MG63 (cell line): ENCODE data around the gene PTPN1. TPM values are rescaled to one million over a fixed set of nuclear protein-coding genes. Genes with fewer than 3 reads are reported as not detected.
"Not testable (repeated sequence)": the region's sequence is repeated elsewhere in the genome, so short reads cannot be mapped to it uniquely, and the experiment has no call there.

Experiments used
- DNase-seq: peaks from one replicate; pipeline ENCODE4 v3.0.0-alpha.2; 2020
- H3K27me3 ChIP-seq: fragments of 250-450 bp; sonication (Bioruptor Pico); 2 replicates; pipeline ENCODE4 v1.5.1; 2020; ENCODE audit warnings: mild to moderate bottlenecking, moderate library complexity
- H3K36me3 ChIP-seq: fragments of 250-450 bp; sonication (Bioruptor Pico); 2 replicates; pipeline ENCODE4 v1.5.1; 2020; ENCODE audit warnings: mild to moderate bottlenecking, moderate library complexity
- H3K4me3 ChIP-seq: fragments of 250-450 bp; sonication (Bioruptor Pico); 2 replicates; pipeline ENCODE4 v1.5.1; 2020; ENCODE audit warnings: mild to moderate bottlenecking, moderate library complexity
- H3K9me3 ChIP-seq: fragments of 250-450 bp; sonication (Bioruptor Pico); 2 replicates; pipeline ENCODE4 v1.5.1; 2020; ENCODE audit warnings: mild to moderate bottlenecking, moderate library complexity
- total RNA-seq: library from RNA; depleted of rRNA; stranded (reverse); fragments of >200 nt; shearing (Covaris generic); gene quantifications from 2 replicates; pipeline ENCODE4 v1.2.3, GENCODE V29; 2014; ENCODE audit warnings: low replicate concordance

PTPN1 gene
- total RNA-seq, 1 experiment from 2014 or later, result 37.1 TPM

- Histone ChIP-seq H3K9me3 (no peaks in the 10 kb centered on the region), H3K27me3 (no peaks in the 10 kb centered on the region), H3K36me3 (no peaks in the 10 kb centered on the region), H3K4me3 (no peak overlapping the region)
- no peak for DNase-seq
These were observed 87.3 kb downstream of the PTPN1 start for GRCh38 chr20:50597406-50597969.

GRCh38 chr20:50598074-50598473, 87.9 kb downstream of the PTPN1 start:
- DNase-seq, result no peak
- H3K4me3 ChIP-seq, result no peak overlapping the region
- no peaks in the 10 kb centered on the region for H3K9me3 ChIP-seq
- H3K36me3 ChIP-seq, result no peaks in the 10 kb centered on the region
- H3K27me3 ChIP-seq, result no peaks in the 10 kb centered on the region

- not testable (repeated sequence) for H3K4me3 ChIP-seq, DNase-seq, H3K9me3 ChIP-seq, H3K36me3 ChIP-seq, H3K27me3 ChIP-seq
These were observed 88.6 kb downstream of the PTPN1 start for GRCh38 chr20:50598768-50599167.

- no peak for DNase-seq
- Histone ChIP-seq H3K27me3 (no peaks in the 10 kb centered on the region), H3K36me3 (no peaks in the 10 kb centered on the region)
These were observed 90.2 kb downstream of the PTPN1 start for GRCh38 chr20:50600281-50600895.

GRCh38 chr20:50601511-50602431, 91.6 kb downstream of the PTPN1 start:
- Histone ChIP-seq H3K4me3 (no peak overlapping the region), H3K36me3 (no peaks in the 10 kb centered on the region), H3K9me3 (no peaks in the 10 kb centered on the region), H3K27me3 (no peaks in the 10 kb centered on the region)
- DNase-seq, result no peak

More at GRCh38 chr20:50600281-50600895, 90.2 kb downstream of the PTPN1 start:
- no peak overlapping the region for H3K4me3 ChIP-seq
- H3K9me3 ChIP-seq, result no peaks in the 10 kb centered on the region

GRCh38 chr20:50602432-50603088, 92.4 kb downstream of the PTPN1 start:
- H3K27me3 ChIP-seq, result no peaks in the 10 kb centered on the region
- H3K4me3 ChIP-seq, result no peak overlapping the region
- no peaks in the 10 kb centered on the region for H3K36me3 ChIP-seq
- no peak for DNase-seq
- no peaks in the 10 kb centered on the region for H3K9me3 ChIP-seq

GRCh38 chr20:50604451-50604850, 94.3 kb downstream of the PTPN1 start:
- Histone ChIP-seq H3K36me3 (no peaks in the 10 kb centered on the region), H3K9me3 (no peaks in the 10 kb centered on the region), H3K4me3 (no peak overlapping the region), H3K27me3 (no peaks in the 10 kb centered on the region)
- DNase-seq, result no peak

GRCh38 chr20:50605136-50605535, 95.0 kb downstream of the PTPN1 start:
- no peaks in the 10 kb centered on the region for H3K9me3 ChIP-seq
- no peak for DNase-seq
- H3K27me3 ChIP-seq, result no peaks in the 10 kb centered on the region
- no peaks in the 10 kb centered on the region for H3K36me3 ChIP-seq
- no peak overlapping the region for H3K4me3 ChIP-seq

- H3K4me3 ChIP-seq, result no peak overlapping the region
- H3K27me3 ChIP-seq, result no peaks in the 10 kb centered on the region
- DNase-seq, result no peak
- no peaks in the 10 kb centered on the region for H3K9me3 ChIP-seq
- no peaks in the 10 kb centered on the region for H3K36me3 ChIP-seq
These were observed 97.3 kb downstream of the PTPN1 start for GRCh38 chr20:50607436-50607835.

- DNase-seq, result no peak
- no peak overlapping the region for H3K4me3 ChIP-seq
- no peaks in the 10 kb centered on the region for H3K27me3 ChIP-seq
- no peaks in the 10 kb centered on the region for H3K9me3 ChIP-seq
- no peaks in the 10 kb centered on the region for H3K36me3 ChIP-seq
These were observed 97.9 kb downstream of the PTPN1 start for GRCh38 chr20:50607850-50608749.

- Histone ChIP-seq H3K27me3 (no peaks in the 10 kb centered on the region), H3K4me3 (no peak overlapping the region), H3K36me3 (no peaks in the 10 kb centered on the region), H3K9me3 (no peaks in the 10 kb centered on the region)
- no peak for DNase-seq
These were observed 98.5 kb downstream of the PTPN1 start for GRCh38 chr20:50608750-50609104.

- H3K9me3 ChIP-seq, result no peaks in the 10 kb centered on the region
These were observed 99.3 kb downstream of the PTPN1 start for GRCh38 chr20:50609438-50609989.

GRCh38 chr20:50610212-50610718, 100.1 kb downstream of the PTPN1 start:
- H3K36me3 ChIP-seq, result no peaks in the 10 kb centered on the region
- no peaks in the 10 kb centered on the region for H3K27me3 ChIP-seq
- H3K9me3 ChIP-seq, result no peaks in the 10 kb centered on the region
- no peak for DNase-seq
- no peak overlapping the region for H3K4me3 ChIP-seq

More at GRCh38 chr20:50609438-50609989, 99.3 kb downstream of the PTPN1 start:
- DNase-seq, result no peak
- Histone ChIP-seq H3K36me3 (no peaks in the 10 kb centered on the region), H3K27me3 (no peaks in the 10 kb centered on the region), H3K4me3 (no peak overlapping the region)

GRCh38 chr20:50611128-50611810, 101.1 kb downstream of the PTPN1 start:
- H3K4me3 ChIP-seq, result no peak overlapping the region
- DNase-seq, result peak; percentile 28

GRCh38 chr20:50613438-50614169, 103.4 kb downstream of the PTPN1 start:
- Histone ChIP-seq H3K4me3 (no peak overlapping the region), H3K9me3 (no peaks in the 10 kb centered on the region), H3K36me3 (no peaks in the 10 kb centered on the region), H3K27me3 (no peaks in the 10 kb centered on the region)
- no peak for DNase-seq

More at GRCh38 chr20:50611128-50611810, 101.1 kb downstream of the PTPN1 start:
- Histone ChIP-seq H3K9me3 (no peaks in the 10 kb centered on the region), H3K36me3 (no peaks in the 10 kb centered on the region), H3K27me3 (no peaks in the 10 kb centered on the region)
